Hepatocyte (in vitro differentiated cells): ENCODE data around the gene PDZD8.
"Not testable (repeated sequence)": the region's sequence is repeated elsewhere in the genome, so short reads cannot be mapped to it uniquely, and the experiment has no call there.

ENCODE experiments used
- EZH2 ChIP-seq: fragments of 200-600 bp; sonication (generic); IDR thresholded peaks from 2 replicates; pipeline ENCODE4 v1.6.1; 2016; ENCODE audit warnings: antibody characterized with exemption, mild to moderate bottlenecking, borderline replicate concordance
- EZH2phosphoT487 ChIP-seq: fragments of 200-600 bp; sonication (generic); IDR thresholded peaks from one replicate; pipeline ENCODE4 v1.6.1; 2018; ENCODE audit warnings: antibody characterized with exemption, mild to moderate bottlenecking, low read depth, moderate library complexity; ENCODE audit not compliant: unreplicated experiment, severe bottlenecking
- TF ChIP-seq, protein P1 (sequence below): fragments of 200-600 bp; sonication (generic); IDR thresholded peaks from 2 replicates; pipeline ENCODE4 v1.5.1; 2016; ENCODE audit warnings: antibody characterized with exemption, mild to moderate bottlenecking; ENCODE audit not compliant: poor library complexity

DNA sequence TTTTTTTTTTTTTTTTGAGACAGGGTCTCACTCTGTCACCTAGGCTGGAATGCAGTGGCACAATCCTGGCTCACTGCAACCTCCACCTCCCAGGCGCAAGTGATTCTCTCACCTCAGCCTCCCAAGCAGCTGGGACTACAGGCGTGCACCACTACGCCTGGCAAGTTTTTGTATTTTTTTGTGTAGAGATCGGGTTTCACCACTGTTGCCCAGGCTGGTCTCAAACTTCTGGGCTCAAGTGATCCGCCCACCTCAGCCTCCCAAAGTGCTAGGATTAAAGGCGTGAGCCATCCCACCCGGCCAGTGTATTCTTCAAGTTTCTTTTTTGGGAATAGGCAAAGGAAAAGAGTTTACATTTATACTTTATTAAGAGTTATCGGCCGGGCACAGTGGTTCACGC lies 84.4 kb downstream of the PDZD8 start:
- TF ChIP-seq, protein P1, sequence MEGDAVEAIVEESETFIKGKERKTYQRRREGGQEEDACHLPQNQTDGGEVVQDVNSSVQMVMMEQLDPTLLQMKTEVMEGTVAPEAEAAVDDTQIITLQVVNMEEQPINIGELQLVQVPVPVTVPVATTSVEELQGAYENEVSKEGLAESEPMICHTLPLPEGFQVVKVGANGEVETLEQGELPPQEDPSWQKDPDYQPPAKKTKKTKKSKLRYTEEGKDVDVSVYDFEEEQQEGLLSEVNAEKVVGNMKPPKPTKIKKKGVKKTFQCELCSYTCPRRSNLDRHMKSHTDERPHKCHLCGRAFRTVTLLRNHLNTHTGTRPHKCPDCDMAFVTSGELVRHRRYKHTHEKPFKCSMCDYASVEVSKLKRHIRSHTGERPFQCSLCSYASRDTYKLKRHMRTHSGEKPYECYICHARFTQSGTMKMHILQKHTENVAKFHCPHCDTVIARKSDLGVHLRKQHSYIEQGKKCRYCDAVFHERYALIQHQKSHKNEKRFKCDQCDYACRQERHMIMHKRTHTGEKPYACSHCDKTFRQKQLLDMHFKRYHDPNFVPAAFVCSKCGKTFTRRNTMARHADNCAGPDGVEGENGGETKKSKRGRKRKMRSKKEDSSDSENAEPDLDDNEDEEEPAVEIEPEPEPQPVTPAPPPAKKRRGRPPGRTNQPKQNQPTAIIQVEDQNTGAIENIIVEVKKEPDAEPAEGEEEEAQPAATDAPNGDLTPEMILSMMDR = not testable (repeated sequence)
- not testable (repeated sequence) for TF ChIP-seq EZH2, EZH2phosphoT487
